Pancreas (tissue), 10 donors: Measurements from ENCODE around the gene STK4. TPM values are rescaled to one million over a fixed set of nuclear protein-coding genes. Genes with fewer than 3 reads are reported as not detected.

Experiments used
- ATAC-seq, 4 donors: fragments of 200-7000 bp; cut with Tn5 transposase; one replicate each; pipeline versions ENCODE4 v1.8.0 to v1.9.1; 2020; ENCODE audit warnings: mild to moderate bottlenecking in 4 of 4, moderate library complexity in 4 of 4
- DNase-seq, 6 donors: peaks; one replicate each; pipeline ENCODE4 v3.0.0-alpha.2; 2020
- FAIRE-seq: peaks from 2 replicates; lab custom pipeline; 2012; peaks lifted over from hg19 to GRCh38; lab: Jason Lieb, UNC
- H3K27ac ChIP-seq, 4 donors: fragments of 200-600 bp; sonication (generic); 1 replicate in 3 of 4; 2 replicates in 1 of 4; pipeline versions ENCODE4 v1.5.0 to v1.8.0; 2020
- H3K27me3 ChIP-seq, 4 donors: fragments of 200-600 bp; one replicate each; pipeline ENCODE4 v1.8.0; 2021
- H3K36me3 ChIP-seq, 3 donors: fragments of 200-600 bp; sonication (generic) in 1 of 3; one replicate each; pipeline versions ENCODE4 v1.5.0 to v1.8.0; 2020 to 2021
- H3K4me1 ChIP-seq, 3 donors: fragments of 200-600 bp; one replicate each; pipeline ENCODE4 v1.8.0; 2021
- H3K4me3 ChIP-seq, 4 donors: fragments of 200-600 bp; sonication (generic) in 2 of 4; one replicate each; pipeline versions ENCODE4 v1.5.0 to v1.8.0; 2020 to 2021
- H3K9me3 ChIP-seq, 4 donors: fragments of 200-600 bp; one replicate each; pipeline ENCODE4 v1.8.0; 2021
- CTCF ChIP-seq, 4 donors: fragments of 200-600 bp; sonication (generic) in 3 of 4; IDR thresholded peaks; one replicate each; pipeline versions ENCODE4 v1.5.0 to v1.8.0; 2021; ENCODE audit warnings: antibody characterized with exemption in 4 of 4
- WGBS, 2 donors: extraction: QIAGEN DNeasy Blood & Tissue Kit; methylation state at CpG; one replicate each; pipeline ENCODE4 v1.1.7; 2013; 5-methylcytosine and 5-hydroxymethylcytosine counted together
- intact Hi-C, 3 donors: fragments of 100-400 bp; cut with DNase I; formaldehyde crosslinking; loops; one replicate each; pipeline versions ENCODE4 v1.11.1 to v1.14.2; 2022
- polyA plus RNA-seq, 2 donors: library from polyadenylated mRNA; stranded (reverse); fragments of 200-250 nt; gene quantifications; one replicate each; pipeline ENCODE4 v1.2.3, GENCODE V29; 2013
- total RNA-seq, 6 donors: library from RNA; stranded (reverse); fragmentation: NEBNext Ultra II Directional in 4 of 6; extraction: Animal tissue kit (Norgen Biotek cat#: 25700) in 4 of 6; gene quantifications; one replicate each; pipeline versions ENCODE4 v1.2.1 to v1.2.4, GENCODE V29; 2021 to 2023
- donor health status: healthy with polysubstance abuse.
- donor health status: DM: no; HTN: no; CAD: no; lungs with moderate emphysema.
- donor health status: DM: no; HTN: no; CAD: no.
- donor health status: control.
- donor health status: control.
- donor health status: Bipolar disorder and iron deficiency.
- donor health status: DM: yes; HTN: yes; CAD: no.
- donor health status: DM: no; HTN: no; CAD: no.
- donor health status: DM: no; HTN: no; CAD: no.
- donor health status: DM: yes; HTN: yes; CAD: no.

STK4 gene
- total and polyA plus RNA-seq, 8 donors, result 3.7 to 18.9 (median 8.8) TPM

- intact Hi-C loops, result no loop called here
- Histone ChIP-seq H3K27ac (no peak overlapping the region), H3K27me3 (no peaks in the 10 kb centered on the region), H3K4me3 (no peak overlapping the region), H3K4me1 (peaks cover 0 to 10% (median 7%) of the 10 kb centered on the region in 3 donors), H3K9me3 (no peaks in the 10 kb centered on the region), H3K36me3 (no peaks in the 10 kb centered on the region)
- ATAC-seq (no peak), FAIRE-seq (no peak), DNase-seq (no peak)
- TF ChIP-seq CTCF (IDR thresholded peaks at IDR 0.05), result no peak
- 88 to 91% methylated on average over 10 of the region's 10 CpGs for whole genome bisulfite sequencing, 2 donors
Measured at GRCh38 chr20:45036044-45036755, 69.9 kb downstream of the STK4 start.

GRCh38 chr20:45037050-45037449 is 70.7 kb downstream of the STK4 start:
- DNase-seq (no peak), ATAC-seq (peak in 3 of 4 donors; percentile 39 to 68 (median 65)), FAIRE-seq (no peak)

GRCh38 chr20:45037635-45038034 is 71.3 kb downstream of the STK4 start:
- Histone ChIP-seq H3K4me1 (peaks cover 0 to 18% (median 15%) of the 10 kb centered on the region in 3 donors), H3K27ac (no peak overlapping the region), H3K27me3 (no peaks in the 10 kb centered on the region), H3K36me3 (no peaks in the 10 kb centered on the region), H3K9me3 (no peaks in the 10 kb centered on the region), H3K4me3 (no peak overlapping the region)
- intact Hi-C loops, result no loop called here
- WGBS, 2 donors, result 58 to 69% methylated on average over 2 of the region's 2 CpGs
- DNase-seq, result no peak
- TF ChIP-seq CTCF (IDR thresholded peaks at IDR 0.05), result no peak
- ATAC-seq, result no peak
- FAIRE-seq, result no peak

More at GRCh38 chr20:45037050-45037449, 70.7 kb downstream of the STK4 start:
- WGBS, 2 donors, result 80 to 88% methylated on average over 1 of the region's 1 CpG
- H3K36me3 ChIP-seq, result no peaks in the 10 kb centered on the region
- no peaks in the 10 kb centered on the region for H3K27me3 ChIP-seq
- no peak overlapping the region for H3K27ac ChIP-seq
- H3K4me3 ChIP-seq, result no peak overlapping the region
- peaks cover 0 to 18% (median 15%) of the 10 kb centered on the region in 3 donors for H3K4me1 ChIP-seq
- TF ChIP-seq CTCF (IDR thresholded peaks at IDR 0.05), result no peak
- intact Hi-C loops, result no loop called here
- no peaks in the 10 kb centered on the region for H3K9me3 ChIP-seq

GRCh38 chr20:45038745-45039474 is 72.6 kb downstream of the STK4 start:
- intact Hi-C loops, result no loop called here
- DNase-seq (no peak), FAIRE-seq (no peak), ATAC-seq (no peak)
- no peak overlapping the region for H3K27ac ChIP-seq
- 97 to 98% methylated on average over 1 of the region's 1 CpG for WGBS, 2 donors
- no peaks in the 10 kb centered on the region for H3K27me3 ChIP-seq
- no peak for TF ChIP-seq CTCF (IDR thresholded peaks at IDR 0.05)
- H3K4me1 ChIP-seq, result peaks cover 0 to 18% (median 15%) of the 10 kb centered on the region in 3 donors
- H3K36me3 ChIP-seq, result no peaks in the 10 kb centered on the region
- H3K4me3 ChIP-seq, result no peak overlapping the region
- H3K9me3 ChIP-seq, result no peaks in the 10 kb centered on the region

- Histone ChIP-seq H3K27me3 (no peaks in the 10 kb centered on the region), H3K4me1 (peaks cover 0 to 18% (median 15%) of the 10 kb centered on the region in 3 donors), H3K9me3 (no peaks in the 10 kb centered on the region), H3K27ac (no peak overlapping the region), H3K36me3 (no peaks in the 10 kb centered on the region), H3K4me3 (no peak overlapping the region)
- ATAC-seq (peak in 1 of 4 donors; percentile 8), DNase-seq (no peak), FAIRE-seq (no peak)
- no peak for TF ChIP-seq CTCF (IDR thresholded peaks at IDR 0.05)
- WGBS, 2 donors, result 88 to 90% methylated on average over 1 of the region's 1 CpG
- intact Hi-C loops, result no loop called here
Measured at GRCh38 chr20:45039475-45039820, 73.1 kb downstream of the STK4 start.
